ENCODE results near the gene LUZP2.

LUZP2 gene

DNA sequence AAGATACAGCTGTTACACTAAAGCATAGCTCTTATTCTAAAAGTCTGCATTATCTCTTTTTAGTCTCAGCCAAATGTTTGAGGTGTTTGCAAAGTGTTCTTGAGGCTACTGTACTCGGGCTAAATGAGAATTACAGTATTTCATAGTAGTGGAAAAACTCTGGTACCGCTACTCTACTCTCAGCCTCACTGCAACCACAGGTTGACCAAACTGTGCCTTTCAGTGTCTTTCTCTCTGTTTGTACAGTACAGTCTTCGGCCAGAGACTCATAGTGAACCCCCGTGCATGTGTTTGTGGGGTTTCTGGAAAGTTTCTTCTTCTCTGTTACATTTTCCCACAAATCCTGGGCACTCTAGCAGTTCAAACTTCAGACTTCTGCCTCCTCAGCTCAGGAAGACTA is 7.4 kb upstream of the LUZP2 start:
- Histone ChIP-seq H2AFZ (ENCODE audit: low read length) (no peak overlapping the region), H3K27ac (ENCODE audit: low read length) (no peak overlapping the region), H3K9ac (ENCODE audit: low read length) (no peak overlapping the region), H3F3A (ENCODE audit: insufficient read depth, low read length) (no peaks in the 10 kb centered on the region), H4K20me1 (ENCODE audit: insufficient read depth, low read length) (no peaks in the 10 kb centered on the region), H3K27me3 (replicated peaks; ENCODE audit: insufficient read depth, low read length) (no peaks in the 10 kb centered on the region), H3K9me3 (replicated peaks; ENCODE audit: insufficient read depth, low read length) (no peaks in the 10 kb centered on the region), H3K4me1 (ENCODE audit: low read length) (no peaks in the 10 kb centered on the region), H3K36me3 (replicated peaks; ENCODE audit: insufficient read depth, low read length) (no peaks in the 10 kb centered on the region), H3K9me2 (replicated peaks; ENCODE audit: insufficient read depth, low read length) (no peaks in the 10 kb centered on the region), H3K4me2 (ENCODE audit: low read depth, low read length) (no peak overlapping the region), H3K79me2 (ENCODE audit: low read length) (no peaks in the 10 kb centered on the region), H3K4me3 (ENCODE audit: low read length) (no peak overlapping the region)
- no peak for TF ChIP-seq EZH2 (optimal IDR thresholded peaks at IDR 0.05; ENCODE audit: low read depth, low read length)
- no peak for TF ChIP-seq EZH2phosphoT487 (IDR thresholded peaks at IDR 0.05; ENCODE audit: low read length)
- no peak for DNase-seq

DNA sequence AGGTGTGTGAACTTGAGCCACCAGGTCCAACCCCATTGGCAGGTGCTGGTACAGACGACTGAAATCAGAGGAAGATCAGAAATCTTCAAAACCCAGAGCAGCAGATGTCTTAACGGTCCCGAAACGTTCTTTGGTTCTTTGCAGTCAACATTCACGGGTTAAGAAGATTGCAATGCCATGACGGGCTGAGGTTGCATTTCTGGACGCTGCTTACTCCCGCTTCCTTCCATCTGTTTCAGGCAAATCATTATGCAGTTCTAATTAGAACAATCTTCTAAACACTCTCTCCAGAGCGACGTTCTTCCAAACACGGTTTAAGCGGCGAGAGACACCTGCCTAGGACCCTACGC is 492 bp upstream of the LUZP2 start:
- Histone ChIP-seq H3K4me3 (ENCODE audit: low read length) (no peak overlapping the region), H3K9ac (ENCODE audit: low read length) (no peak overlapping the region)
- DNase-seq: no peak

DNA sequence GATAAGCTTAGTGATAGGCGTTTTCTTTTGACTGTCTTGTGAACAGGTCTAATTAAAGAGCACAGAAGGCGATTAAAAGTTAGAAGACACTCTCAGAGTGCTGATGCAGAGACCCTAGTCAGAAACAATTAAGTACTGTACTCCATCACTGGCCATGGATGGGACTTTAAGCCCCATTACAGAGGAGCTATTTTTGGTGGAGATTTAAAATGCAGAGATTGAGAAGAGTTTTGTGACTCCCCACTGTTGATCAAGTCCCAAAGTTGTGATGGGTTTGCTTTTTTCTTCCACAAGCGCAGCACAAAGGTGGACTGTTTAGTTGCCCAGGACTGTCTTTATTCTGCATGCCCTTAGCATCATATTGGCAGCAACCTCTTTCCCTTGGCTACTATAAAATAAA is 978 bp downstream of the LUZP2 start:
- H4K20me1 ChIP-seq (ENCODE audit: insufficient read depth, low read length): no peaks in the 10 kb centered on the region
- H3K4me1 ChIP-seq (ENCODE audit: low read length): no peaks in the 10 kb centered on the region
- no peaks in the 10 kb centered on the region for H3K27me3 ChIP-seq (replicated peaks; ENCODE audit: insufficient read depth, low read length)
- TF ChIP-seq EZH2 (optimal IDR thresholded peaks at IDR 0.05; ENCODE audit: low read depth, low read length): no peak
- TF ChIP-seq EZH2phosphoT487 (IDR thresholded peaks at IDR 0.05; ENCODE audit: low read length): no peak
- TF ChIP-seq, protein P1, sequence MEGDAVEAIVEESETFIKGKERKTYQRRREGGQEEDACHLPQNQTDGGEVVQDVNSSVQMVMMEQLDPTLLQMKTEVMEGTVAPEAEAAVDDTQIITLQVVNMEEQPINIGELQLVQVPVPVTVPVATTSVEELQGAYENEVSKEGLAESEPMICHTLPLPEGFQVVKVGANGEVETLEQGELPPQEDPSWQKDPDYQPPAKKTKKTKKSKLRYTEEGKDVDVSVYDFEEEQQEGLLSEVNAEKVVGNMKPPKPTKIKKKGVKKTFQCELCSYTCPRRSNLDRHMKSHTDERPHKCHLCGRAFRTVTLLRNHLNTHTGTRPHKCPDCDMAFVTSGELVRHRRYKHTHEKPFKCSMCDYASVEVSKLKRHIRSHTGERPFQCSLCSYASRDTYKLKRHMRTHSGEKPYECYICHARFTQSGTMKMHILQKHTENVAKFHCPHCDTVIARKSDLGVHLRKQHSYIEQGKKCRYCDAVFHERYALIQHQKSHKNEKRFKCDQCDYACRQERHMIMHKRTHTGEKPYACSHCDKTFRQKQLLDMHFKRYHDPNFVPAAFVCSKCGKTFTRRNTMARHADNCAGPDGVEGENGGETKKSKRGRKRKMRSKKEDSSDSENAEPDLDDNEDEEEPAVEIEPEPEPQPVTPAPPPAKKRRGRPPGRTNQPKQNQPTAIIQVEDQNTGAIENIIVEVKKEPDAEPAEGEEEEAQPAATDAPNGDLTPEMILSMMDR (IDR thresholded peaks at IDR 0.05; ENCODE audit: low read length): no peak
- no peak overlapping the region for H3K27ac ChIP-seq (ENCODE audit: low read length)
- H3K9ac ChIP-seq (ENCODE audit: low read length): no peak overlapping the region
- H3K4me3 ChIP-seq (ENCODE audit: low read length): no peak overlapping the region
- H3F3A ChIP-seq (ENCODE audit: insufficient read depth, low read length): no peaks in the 10 kb centered on the region
- no peaks in the 10 kb centered on the region for H3K79me2 ChIP-seq (ENCODE audit: low read length)
- no peaks in the 10 kb centered on the region for H3K9me3 ChIP-seq (replicated peaks; ENCODE audit: insufficient read depth, low read length)
- DNase-seq: no peak
- no peaks in the 10 kb centered on the region for H3K9me2 ChIP-seq (replicated peaks; ENCODE audit: insufficient read depth, low read length)
- no peak overlapping the region for H2AFZ ChIP-seq (ENCODE audit: low read length)
- H3K36me3 ChIP-seq (replicated peaks; ENCODE audit: insufficient read depth, low read length): no peaks in the 10 kb centered on the region
- H3K4me2 ChIP-seq (ENCODE audit: low read depth, low read length): no peak overlapping the region

More for the DNA sequence above, 492 bp upstream of the LUZP2 start:
- no peaks in the 10 kb centered on the region for H3K79me2 ChIP-seq (ENCODE audit: low read length)
- H3K4me1 ChIP-seq (ENCODE audit: low read length): no peaks in the 10 kb centered on the region
- no peaks in the 10 kb centered on the region for H3K27me3 ChIP-seq (replicated peaks; ENCODE audit: insufficient read depth, low read length)
- H3K27ac ChIP-seq (ENCODE audit: low read length): no peak overlapping the region
- H2AFZ ChIP-seq (ENCODE audit: low read length): no peak overlapping the region
- no peaks in the 10 kb centered on the region for H3F3A ChIP-seq (ENCODE audit: insufficient read depth, low read length)
- no peaks in the 10 kb centered on the region for H3K9me2 ChIP-seq (replicated peaks; ENCODE audit: insufficient read depth, low read length)
- H3K4me2 ChIP-seq (ENCODE audit: low read depth, low read length): no peak overlapping the region
- TF ChIP-seq EZH2phosphoT487 (IDR thresholded peaks at IDR 0.05; ENCODE audit: low read length) (no peak), EZH2 (optimal IDR thresholded peaks at IDR 0.05; ENCODE audit: low read depth, low read length) (no peak)
- TF ChIP-seq, protein P1 (IDR thresholded peaks at IDR 0.05; ENCODE audit: low read length): no peak
- H3K36me3 ChIP-seq (replicated peaks; ENCODE audit: insufficient read depth, low read length): no peaks in the 10 kb centered on the region
- no peaks in the 10 kb centered on the region for H3K9me3 ChIP-seq (replicated peaks; ENCODE audit: insufficient read depth, low read length)
- H4K20me1 ChIP-seq (ENCODE audit: insufficient read depth, low read length): no peaks in the 10 kb centered on the region

DNA sequence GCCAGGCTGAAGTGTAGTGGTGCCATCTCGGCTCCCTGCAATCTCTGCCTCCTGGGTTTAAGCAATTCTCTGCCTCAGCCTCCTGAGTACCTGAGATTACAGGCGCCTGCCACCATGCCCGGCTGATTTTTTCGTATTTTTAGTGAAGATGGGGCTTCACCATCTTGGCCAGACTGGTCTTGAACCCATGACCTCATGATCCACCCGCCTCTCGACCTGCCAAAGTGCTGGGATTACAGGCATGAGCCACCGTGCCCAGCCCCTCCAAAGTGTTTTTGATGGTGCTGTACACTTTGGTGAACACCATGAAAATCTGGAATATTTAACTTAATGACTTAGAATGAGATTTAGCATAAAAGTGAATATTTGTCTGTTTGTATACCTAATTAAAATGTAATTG is 5.6 kb downstream of the LUZP2 start:
- no peaks in the 10 kb centered on the region for H3K27me3 ChIP-seq (replicated peaks; ENCODE audit: insufficient read depth, low read length)
- H3K9me2 ChIP-seq (replicated peaks; ENCODE audit: insufficient read depth, low read length): no peaks in the 10 kb centered on the region
- no peak overlapping the region for H3K27ac ChIP-seq (ENCODE audit: low read length)
- no peak overlapping the region for H3K4me2 ChIP-seq (ENCODE audit: low read depth, low read length)
- H4K20me1 ChIP-seq (ENCODE audit: insufficient read depth, low read length): no peaks in the 10 kb centered on the region
- H3K4me1 ChIP-seq (ENCODE audit: low read length): no peaks in the 10 kb centered on the region
- H3K4me3 ChIP-seq (ENCODE audit: low read length): no peak overlapping the region
- no peaks in the 10 kb centered on the region for H3F3A ChIP-seq (ENCODE audit: insufficient read depth, low read length)
- H2AFZ ChIP-seq (ENCODE audit: low read length): no peak overlapping the region
- no peaks in the 10 kb centered on the region for H3K79me2 ChIP-seq (ENCODE audit: low read length)
- TF ChIP-seq EZH2phosphoT487 (IDR thresholded peaks at IDR 0.05; ENCODE audit: low read length) (no peak), EZH2 (optimal IDR thresholded peaks at IDR 0.05; ENCODE audit: low read depth, low read length) (no peak)
- TF ChIP-seq, protein P1 (IDR thresholded peaks at IDR 0.05; ENCODE audit: low read length): no peak
- no peak for DNase-seq
- H3K36me3 ChIP-seq (replicated peaks; ENCODE audit: insufficient read depth, low read length): no peaks in the 10 kb centered on the region
- no peaks in the 10 kb centered on the region for H3K9me3 ChIP-seq (replicated peaks; ENCODE audit: insufficient read depth, low read length)
- no peak overlapping the region for H3K9ac ChIP-seq (ENCODE audit: low read length)
